Right cardiac atrium (tissue), 5 donors: ENCODE results near the gene RNF227. TPM values are rescaled to one million over a fixed set of nuclear protein-coding genes. Genes with fewer than 3 reads are reported as not detected.

Source experiments
- ATAC-seq, 2 donors: fragments of 200-7000 bp; cut with Tn5 transposase; one replicate each; pipeline versions ENCODE4 v1.8.0 to v1.9.1; 2020; ENCODE audit warnings: moderate library complexity in 2 of 2, mild to moderate bottlenecking in 1 of 2
- DNase-seq, 3 donors: peaks; one replicate each; pipeline ENCODE4 v3.0.0-alpha.2; 2020
- H3K27ac ChIP-seq: one replicate; pipeline ENCODE4 v1.5.1; 2013; ENCODE audit warnings: mild to moderate bottlenecking, low read length, control low read depth, moderate library complexity
- H3K27me3 ChIP-seq: one replicate; pipeline ENCODE4 v1.6.1; 2013; ENCODE audit not compliant: control insufficient read depth, insufficient read depth
- H3K4me1 ChIP-seq: one replicate; pipeline ENCODE4 v1.6.1; 2013; ENCODE audit warnings: low read length; ENCODE audit not compliant: control insufficient read depth, insufficient read depth
- H3K4me3 ChIP-seq: one replicate; pipeline ENCODE4 v1.5.1; 2013; ENCODE audit warnings: low read length, control low read depth
- H3K9me3 ChIP-seq: one replicate; pipeline ENCODE4 v1.6.1; 2013; ENCODE audit warnings: low read length; ENCODE audit not compliant: control insufficient read depth
- WGBS: extraction: QIAGEN DNeasy Blood & Tissue Kit; methylation state at CpG from one replicate; pipeline ENCODE4 v1.1.7; 2013; 5-methylcytosine and 5-hydroxymethylcytosine counted together
- intact Hi-C, 4 donors: fragments of 100-400 bp; cut with DNase I; formaldehyde crosslinking; loops; one replicate each; pipeline versions ENCODE4 v1.11.0 to v1.14.0; 2022 to 2023
- polyA plus RNA-seq: library from polyadenylated mRNA; stranded (reverse); fragments of 200-250 nt; gene quantifications from one replicate; pipeline ENCODE4 v1.2.3, GENCODE V29; 2013
- total RNA-seq, 4 donors: library from RNA; stranded (reverse); fragmentation: NEBNext Ultra II Directional; extraction: Animal tissue kit (Norgen Biotek cat#: 25700); gene quantifications; one replicate each; pipeline ENCODE4 v1.2.1, GENCODE V29; 2021
- donor health status: healthy with polysubstance abuse.
- donor health status: DM: no; HTN: yes; CAD: no.
- donor health status: DM: no; HTN: no; CAD: no.
- donor health status: DM: no; HTN: yes; CAD: no; lungs with severe emphysema.
- donor health status: DM: yes; HTN: yes; CAD: no.

RNF227 gene
- total and polyA plus RNA-seq, 5 donors = 0.89 to 2.1 (median 1.5) TPM

DNA sequence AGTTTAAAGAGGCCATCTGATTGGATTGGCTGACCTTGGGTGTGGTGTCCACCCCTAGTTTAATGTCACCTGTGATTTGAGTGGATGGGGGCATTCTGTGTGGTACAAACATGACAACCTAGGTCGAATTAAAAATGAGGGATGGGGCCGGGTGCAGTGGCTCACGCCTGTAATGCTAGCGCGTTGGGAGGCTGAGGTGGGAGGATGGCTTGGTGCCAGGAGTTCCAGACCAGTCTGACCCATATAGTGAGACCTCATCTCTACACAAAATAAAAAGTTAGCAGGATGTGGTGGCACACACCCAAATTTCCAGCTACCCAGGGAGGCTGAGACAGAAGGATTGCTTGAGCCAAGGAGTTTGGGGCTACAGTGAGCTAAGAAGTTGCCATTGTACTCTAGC, 30.4 kb upstream of the RNF227 start:
- H3K9me3 ChIP-seq = no peaks in the 10 kb centered on the region
- DNase-seq = no peak
- no peak overlapping the region for H3K4me3 ChIP-seq
- H3K27ac ChIP-seq = no peak overlapping the region
- H3K27me3 ChIP-seq = no peaks in the 10 kb centered on the region
- WGBS = 88% methylated on average over 5 of the region's 5 CpGs
- H3K4me1 ChIP-seq = no peaks in the 10 kb centered on the region
- intact Hi-C loops = no loop called here
- no peak for ATAC-seq

DNA sequence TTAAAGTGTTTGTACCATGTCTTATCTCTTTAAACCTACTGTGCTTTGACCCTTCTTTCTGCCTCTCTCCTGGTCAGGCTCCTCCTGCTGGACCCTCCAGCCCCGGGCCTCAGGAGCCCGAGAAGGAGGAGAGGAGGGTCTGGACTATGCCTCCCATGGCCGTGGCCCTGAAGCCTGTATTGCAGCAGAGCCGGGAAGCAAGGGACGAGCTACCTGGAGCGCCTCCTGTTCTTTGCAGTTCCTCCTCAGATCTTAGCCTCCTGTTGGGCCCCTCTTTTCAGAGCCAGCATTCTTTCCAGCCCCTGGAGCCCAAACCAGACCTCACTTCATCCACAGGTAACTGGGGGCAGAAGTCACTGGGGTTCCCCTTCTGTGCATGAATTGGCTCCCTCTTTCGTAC, 29.6 kb upstream of the RNF227 start:
- Histone ChIP-seq H3K9me3 (no peaks in the 10 kb centered on the region), H3K27me3 (no peaks in the 10 kb centered on the region), H3K4me1 (no peaks in the 10 kb centered on the region), H3K27ac (no peak overlapping the region), H3K4me3 (no peak overlapping the region)
- 92% methylated on average over 7 of the region's 7 CpGs for WGBS
- DNase-seq = no peak
- intact Hi-C loops = no loop called here
- ATAC-seq = no peak

DNA sequence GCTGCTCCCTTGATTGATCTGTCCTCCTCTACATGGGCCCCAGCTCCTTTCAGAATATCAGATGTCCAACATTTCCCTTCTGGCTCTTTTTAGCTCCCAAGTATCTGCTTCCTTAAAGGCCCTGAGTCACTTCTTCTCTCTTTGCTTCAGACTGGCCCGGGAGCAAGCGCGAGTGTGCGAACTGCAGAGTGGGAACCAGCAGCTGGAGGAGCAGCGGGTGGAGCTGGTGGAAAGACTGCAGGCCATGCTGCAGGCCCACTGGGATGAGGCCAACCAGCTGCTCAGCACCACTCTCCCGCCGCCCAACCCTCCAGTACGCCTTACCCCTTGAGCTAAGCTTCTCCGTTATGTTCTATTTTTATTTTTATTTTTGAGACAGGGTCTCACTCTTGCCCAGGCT, 28.2 kb upstream of the RNF227 start:
- Histone ChIP-seq H3K27ac (no peak overlapping the region), H3K4me3 (no peak overlapping the region), H3K9me3 (no peaks in the 10 kb centered on the region), H3K4me1 (no peaks in the 10 kb centered on the region), H3K27me3 (no peaks in the 10 kb centered on the region)
- 94% methylated on average over 9 of the region's 9 CpGs for WGBS
- DNase-seq (no peak), ATAC-seq (no peak)
- intact Hi-C loops = no loop called here

DNA sequence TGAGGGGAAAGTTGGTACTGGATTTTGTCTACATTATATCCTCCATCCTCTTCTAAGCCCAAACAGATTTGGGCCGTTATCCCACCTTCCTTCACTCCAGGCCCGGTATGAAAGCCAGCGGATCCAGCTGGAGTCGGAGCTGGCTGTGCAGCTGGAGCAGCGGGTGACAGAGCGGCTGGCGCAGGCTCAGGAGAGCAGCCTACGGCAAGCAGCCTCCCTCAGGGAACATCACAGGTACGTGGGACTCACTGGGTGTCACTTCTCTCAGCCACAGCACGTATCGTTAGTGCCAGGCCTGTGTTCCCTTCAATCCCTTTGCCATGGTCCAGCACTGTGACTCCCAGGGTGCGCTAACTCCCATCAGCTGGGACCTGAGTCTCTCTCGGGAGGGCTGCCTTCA, 27.2 kb upstream of the RNF227 start:
- no peak for DNase-seq
- no peak for ATAC-seq
- Histone ChIP-seq H3K27ac (no peak overlapping the region), H3K4me1 (no peaks in the 10 kb centered on the region), H3K27me3 (no peaks in the 10 kb centered on the region), H3K4me3 (no peak overlapping the region), H3K9me3 (no peaks in the 10 kb centered on the region)
- WGBS = 90% methylated on average over 13 of the region's 13 CpGs
- intact Hi-C loops = no loop called here

DNA sequence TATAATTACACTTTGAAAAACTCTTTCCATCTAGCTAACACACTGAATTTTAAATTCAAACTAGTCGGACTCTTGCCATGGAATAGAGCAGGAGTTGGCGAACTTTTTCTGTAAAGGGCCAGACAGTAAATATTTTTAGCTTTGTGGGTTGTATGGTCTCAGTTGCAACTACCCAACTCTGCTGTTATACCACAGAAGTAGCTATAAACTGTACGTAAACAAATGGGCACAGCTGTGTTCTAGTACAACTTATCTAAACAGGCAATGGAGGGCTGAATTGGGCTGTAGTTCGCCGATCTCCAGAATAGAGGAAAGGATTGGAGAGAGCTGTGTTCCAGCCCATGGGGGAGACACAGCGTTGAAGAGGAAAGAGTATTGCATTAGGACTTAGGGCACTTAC, 24.7 kb upstream of the RNF227 start:
- no peak for ATAC-seq
- Histone ChIP-seq H3K4me1 (no peaks in the 10 kb centered on the region), H3K27ac (no peak overlapping the region), H3K27me3 (no peaks in the 10 kb centered on the region), H3K9me3 (no peaks in the 10 kb centered on the region), H3K4me3 (no peak overlapping the region)
- DNase-seq = no peak
- WGBS = 94% methylated on average over 6 of the region's 6 CpGs
- intact Hi-C loops = no loop called here

DNA sequence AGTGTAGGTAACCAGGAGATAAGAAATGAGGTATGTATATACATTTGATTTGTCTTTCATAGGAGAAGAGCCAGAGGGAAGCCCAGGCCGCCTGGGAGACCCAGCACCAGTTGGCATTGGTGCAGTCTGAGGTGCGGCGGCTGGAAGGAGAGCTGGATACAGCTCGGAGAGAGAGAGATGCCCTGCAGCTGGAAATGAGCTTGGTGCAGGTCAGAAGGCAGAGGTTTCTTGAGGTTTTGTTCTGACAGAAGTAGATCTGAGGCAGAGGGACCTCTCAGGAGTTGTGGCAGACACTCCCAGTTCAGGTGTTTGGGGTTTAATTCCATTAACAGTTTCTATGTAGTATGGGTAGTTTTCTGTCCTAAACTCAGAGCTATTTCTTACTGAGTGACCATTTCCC, 23.9 kb upstream of the RNF227 start:
- WGBS = 96% methylated on average over 4 of the region's 4 CpGs

DNA sequence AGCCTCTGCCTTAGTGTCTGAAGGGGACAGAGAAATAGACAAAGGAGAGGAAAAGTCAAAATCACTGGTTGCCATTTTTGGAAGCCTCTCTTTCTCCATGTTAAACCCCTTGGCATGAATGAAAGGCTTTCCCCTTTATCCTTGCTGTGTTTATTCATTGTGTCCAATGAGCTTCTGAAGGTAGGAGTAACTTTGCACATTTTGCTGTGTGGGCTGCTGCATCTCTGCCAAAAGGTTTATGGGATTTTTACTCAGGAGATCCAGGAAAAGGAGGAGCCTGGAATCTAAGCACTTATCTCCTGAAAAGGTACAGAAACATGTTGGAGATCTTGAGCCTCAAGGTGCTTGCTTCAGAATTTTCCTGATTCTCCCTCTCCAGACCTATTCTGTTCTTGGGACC, 19.8 kb upstream of the RNF227 start:
- Histone ChIP-seq H3K27me3 (no peaks in the 10 kb centered on the region), H3K4me3 (no peak overlapping the region), H3K9me3 (no peaks in the 10 kb centered on the region), H3K4me1 (peaks cover 1% of the 10 kb centered on the region), H3K27ac (no peak overlapping the region)
- ATAC-seq (no peak), DNase-seq (no peak)
- intact Hi-C loops = no loop called here

More for the DNA sequence above, 23.9 kb upstream of the RNF227 start:
- no peaks in the 10 kb centered on the region for H3K9me3 ChIP-seq
- ATAC-seq = no peak
- H3K27ac ChIP-seq = no peak overlapping the region
- H3K4me1 ChIP-seq = no peaks in the 10 kb centered on the region
- H3K27me3 ChIP-seq = no peaks in the 10 kb centered on the region
- no peak overlapping the region for H3K4me3 ChIP-seq
- DNase-seq = no peak
- intact Hi-C loops = no loop called here

DNA sequence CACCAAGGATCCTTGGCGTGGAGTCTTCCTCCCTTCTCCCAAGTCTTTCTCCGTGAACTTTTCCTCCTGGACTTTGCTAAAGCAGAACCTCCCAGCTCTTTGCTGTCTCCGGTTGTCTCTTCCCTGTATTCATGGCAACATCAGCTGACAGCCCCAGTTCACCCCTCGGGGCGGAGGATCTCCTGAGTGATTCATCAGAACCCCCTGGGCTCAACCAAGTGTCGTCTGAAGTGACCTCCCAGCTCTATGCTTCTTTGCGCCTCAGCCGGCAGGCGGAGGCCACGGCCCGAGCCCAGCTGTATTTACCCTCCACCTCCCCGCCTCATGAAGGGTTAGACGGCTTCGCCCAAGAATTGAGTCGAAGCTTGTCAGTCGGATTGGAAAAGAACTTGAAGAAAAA, 16.9 kb upstream of the RNF227 start:
- DNase-seq = peak in 2 of 3 donors; percentile 39 to 59
- intact Hi-C loops = no loop called here
- H3K27ac ChIP-seq = no peak overlapping the region
- peak overlapping the region; percentile 54 for H3K4me3 ChIP-seq
- no peaks in the 10 kb centered on the region for H3K9me3 ChIP-seq
- WGBS = 9% methylated on average over 16 of the region's 16 CpGs
- H3K27me3 ChIP-seq = no peaks in the 10 kb centered on the region
- H3K4me1 ChIP-seq = peaks cover 2% of the 10 kb centered on the region
- no peak for ATAC-seq

DNA sequence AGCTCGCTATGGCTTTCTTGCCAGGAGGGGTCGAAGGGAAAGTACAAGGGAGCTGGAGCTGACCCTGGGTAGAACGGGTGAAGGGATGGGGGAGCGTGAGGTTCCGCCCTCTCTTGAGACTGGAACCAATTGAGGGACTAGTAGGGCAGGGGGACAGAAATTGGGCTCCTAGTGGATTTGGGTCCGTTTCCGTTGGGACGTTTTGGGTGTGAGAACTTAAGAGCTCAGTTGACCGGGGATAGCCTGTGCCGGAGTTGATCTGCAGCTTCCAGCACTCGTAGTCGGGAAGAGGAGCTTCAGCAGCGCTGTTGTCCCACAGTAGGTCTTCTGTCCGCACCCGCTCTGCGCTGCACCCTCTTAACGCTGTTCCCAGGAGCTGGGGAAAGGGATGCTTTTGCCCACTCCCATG, 16.4 kb upstream of the RNF227 start:
- peaks cover 2% of the 10 kb centered on the region for H3K4me1 ChIP-seq
- under 1% methylated on average over 17 of the region's 17 CpGs for WGBS
- peak overlapping the region; percentile 24 for H3K27ac ChIP-seq
- no peaks in the 10 kb centered on the region for H3K27me3 ChIP-seq
- H3K9me3 ChIP-seq = no peaks in the 10 kb centered on the region
- peak; percentile 32 to 65 (median 62) for DNase-seq
- intact Hi-C loops = no loop called here
- peak; percentile 12 to 44 for ATAC-seq
- peak overlapping the region; percentile 54 for H3K4me3 ChIP-seq

DNA sequence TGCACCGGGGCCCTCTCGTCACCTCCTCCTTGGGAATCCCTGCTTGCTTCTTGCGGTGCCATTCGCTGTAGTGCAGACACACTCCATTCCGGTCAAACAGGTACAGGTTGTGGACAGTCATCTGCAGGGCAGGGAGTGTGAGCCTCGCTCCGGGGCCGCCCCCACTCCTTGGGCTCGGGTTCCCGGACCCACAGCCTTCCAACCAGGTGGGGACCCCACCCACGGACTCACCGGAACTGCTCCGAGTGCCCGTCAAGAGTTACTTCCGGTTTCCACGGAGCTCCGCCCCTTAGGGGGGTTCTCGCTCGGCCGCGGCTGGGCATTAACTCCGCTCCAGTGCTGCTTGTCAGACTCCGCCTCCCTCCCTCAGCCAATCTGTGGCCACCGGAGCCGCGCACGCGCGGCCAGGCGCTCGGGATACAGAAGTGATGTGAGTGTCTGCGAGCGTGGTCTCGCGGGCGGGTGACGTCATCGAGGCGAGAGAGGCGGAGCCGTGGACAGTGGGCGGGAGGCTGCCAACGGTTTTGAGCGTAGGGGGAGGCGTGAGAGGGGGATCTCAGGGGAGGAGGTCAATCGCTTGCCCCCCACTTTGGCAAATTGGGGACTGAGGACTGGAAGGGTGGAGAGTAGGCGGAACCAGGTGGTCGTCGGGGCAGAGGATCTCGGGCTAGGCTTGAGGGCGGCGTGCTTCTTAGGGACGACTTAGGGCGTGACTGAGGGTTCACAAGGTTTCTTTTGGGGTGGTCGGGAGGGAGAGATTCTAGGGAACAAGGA, 15.8 kb upstream of the RNF227 start, which contains the start of the genes CNTROB and TRAPPC1:
TSS of gene CNTROB (plus strand) at position 498 of the 774 bp plus-strand sequence. CDS start 874 bp downstream, outside the sequence.
TSS of gene TRAPPC1 (minus strand) at position 238 of the 774 bp plus-strand sequence. CDS start at position 121, 117 bp downstream.
- intact Hi-C loops = no loop called here
- peak; percentile 99 for ATAC-seq

DNA sequence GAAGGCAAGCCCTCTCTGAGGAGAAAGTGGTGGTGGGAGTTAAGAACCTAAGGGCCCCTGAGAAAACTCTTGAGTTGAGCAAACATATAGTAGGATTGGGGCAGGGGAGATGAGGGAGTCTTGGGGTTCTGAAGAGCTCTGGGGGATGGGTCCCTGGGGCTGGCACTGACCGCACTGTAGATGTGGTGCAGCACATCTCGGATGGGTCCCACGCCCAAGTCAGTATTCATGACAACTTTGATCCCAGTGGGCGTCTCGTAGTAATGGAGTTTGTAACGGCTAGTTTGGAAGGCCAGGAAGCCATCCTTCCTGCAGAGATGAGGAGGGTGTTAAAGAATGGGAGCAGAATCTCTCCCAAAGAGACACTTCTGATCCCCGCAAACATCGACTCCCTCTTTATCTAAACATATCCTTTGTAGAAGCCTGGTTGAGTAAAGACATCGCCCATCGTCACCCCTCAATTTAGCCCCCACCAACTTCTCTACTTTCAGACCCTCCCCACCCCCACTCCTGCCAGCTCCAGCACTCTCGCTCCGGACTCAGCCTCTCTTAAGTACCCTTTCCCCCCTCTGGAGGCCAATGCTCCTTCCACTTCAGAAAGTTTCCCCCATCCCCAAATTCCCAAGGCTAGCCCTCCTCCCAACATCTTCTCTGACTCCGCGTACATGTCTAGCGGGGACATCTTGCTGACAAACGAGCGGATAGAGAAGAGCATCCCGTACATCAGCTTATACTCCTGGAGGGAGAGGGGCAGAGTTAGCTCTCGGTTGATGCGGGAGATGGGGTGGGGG, 14.9 kb upstream of the RNF227 start:
- WGBS = 37% methylated on average over 20 of the region's 20 CpGs
- H3K4me3 ChIP-seq = peak overlapping the region; percentile 72
- no peaks in the 10 kb centered on the region for H3K27me3 ChIP-seq
- H3K9me3 ChIP-seq = no peaks in the 10 kb centered on the region
- peaks cover 2% of the 10 kb centered on the region for H3K4me1 ChIP-seq
- no peak overlapping the region for H3K27ac ChIP-seq
- no peak for ATAC-seq
- intact Hi-C loops = no loop called here
- peak in 1 of 3 donors; percentile 38 for DNase-seq

More for the DNA sequence above, 15.8 kb upstream of the RNF227 start, which contains the start of the genes CNTROB and TRAPPC1:
- WGBS = under 1% methylated on average over 55 of the region's 55 CpGs
- peak; percentile 99 to 100 (median 100) for DNase-seq
- H3K4me3 ChIP-seq = peak within 1 kb of the TSS; percentile 72
- no peaks in the 10 kb centered on the region for H3K27me3 ChIP-seq
- H3K27ac ChIP-seq = peak within 1 kb of the TSS; percentile 33
- H3K4me1 ChIP-seq = peaks cover 2% of the 10 kb centered on the region
- H3K9me3 ChIP-seq = no peaks in the 10 kb centered on the region
